ENCODE results near the gene PDIA6. TPM values are rescaled to one million over a fixed set of nuclear protein-coding genes. Genes with fewer than 3 reads are reported as not detected.

Gene PDIA6
- polyA plus RNA-seq: 72.3 and 84.9 TPM in 2 replicates

GRCh38 chr2:10812362-10813162 lies at the start of gene PDIA6:
Gene PDIA6, minus strand, starts transcription at chr2:10812785. Its CDS starts 89 bp downstream, at chr2:10812696.

Other genes starting within 250 kb of the PDIA6 start
- 7.9 and 8.6 TPM in 2 replicates for gene NOL10, start 122.8 kb downstream of the PDIA6 start, polyA plus RNA-seq
- 0.24 and 1.0 TPM in 2 replicates for gene ATP6V1C2, start 91.2 kb downstream of the PDIA6 start, polyA plus RNA-seq
- 0.24 and 3.4 TPM in 2 replicates for gene KCNF1, start 99.1 kb upstream of the PDIA6 start, polyA plus RNA-seq